NCI-H748 treated with DMSO at 0.1 percent for 48 hours (cell line): ENCODE results near the gene RPL5.

Experiments
- DNase-seq: peaks from one replicate; lab custom pipeline; 2025; lab: John Stamatoyannopoulos, UW

RPL5 gene

GRCh38 chr1:92820024-92820423 lies 11.8 kb upstream of the RPL5 start:
- no peak for DNase-seq

- no peak for DNase-seq
Measured at GRCh38 chr1:92820551-92820950, 11.3 kb upstream of the RPL5 start.

GRCh38 chr1:92822879-92823278 lies 9.0 kb upstream of the RPL5 start:
- no peak for DNase-seq

- no peak for DNase-seq
Measured at GRCh38 chr1:92826792-92827191, 5.0 kb upstream of the RPL5 start.

- no peak for DNase-seq
Measured at GRCh38 chr1:92831368-92831761, 475 bp upstream of the RPL5 start.

- no peak for DNase-seq
Measured at GRCh38 chr1:92832537-92833114, 786 bp downstream of the RPL5 start.

- no peak for DNase-seq
Measured at GRCh38 chr1:92833840-92834239, 2.0 kb downstream of the RPL5 start.

- DNase-seq: no peak
Measured at GRCh38 chr1:92834617-92835016, 2.8 kb downstream of the RPL5 start.

GRCh38 chr1:92837062-92837461 lies 5.2 kb downstream of the RPL5 start:
- no peak for DNase-seq

GRCh38 chr1:92838519-92838918 lies 6.7 kb downstream of the RPL5 start:
- no peak for DNase-seq

- no peak for DNase-seq
Measured at GRCh38 chr1:92839442-92839841, 7.6 kb downstream of the RPL5 start.

GRCh38 chr1:92840600-92840999 lies 8.8 kb downstream of the RPL5 start:
- no peak for DNase-seq

- no peak for DNase-seq
Measured at GRCh38 chr1:92842082-92843045, 10.5 kb downstream of the RPL5 start.

- no peak for DNase-seq
Measured at GRCh38 chr1:92843046-92843423, 11.2 kb downstream of the RPL5 start.

GRCh38 chr1:92843429-92844352 lies 11.9 kb downstream of the RPL5 start:
- DNase-seq: no peak

GRCh38 chr1:92844439-92844838 lies 12.6 kb downstream of the RPL5 start:
- no peak for DNase-seq

- no peak for DNase-seq
Measured at GRCh38 chr1:92845908-92846307, 14.1 kb downstream of the RPL5 start.

GRCh38 chr1:92848201-92848600 lies 16.4 kb downstream of the RPL5 start:
- no peak for DNase-seq

- DNase-seq: no peak
Measured at GRCh38 chr1:92850019-92850418, 18.2 kb downstream of the RPL5 start.

GRCh38 chr1:92851729-92852128 lies 19.9 kb downstream of the RPL5 start:
- DNase-seq: no peak

- no peak for DNase-seq
Measured at GRCh38 chr1:92853299-92853698, 21.5 kb downstream of the RPL5 start.

- no peak for DNase-seq
Measured at GRCh38 chr1:92854101-92854785, 22.4 kb downstream of the RPL5 start.
